Measurements from ENCODE around the gene ASIP. TPM values are rescaled to one million over a fixed set of nuclear protein-coding genes. Genes with fewer than 3 reads are reported as not detected.
"Not testable (repeated sequence)": the region's sequence is repeated elsewhere in the genome, so short reads cannot be mapped to it uniquely, and the experiment has no call there.

Gene ASIP
- total RNA-seq, 1 donor from 2014 or later: not detected

DNA sequence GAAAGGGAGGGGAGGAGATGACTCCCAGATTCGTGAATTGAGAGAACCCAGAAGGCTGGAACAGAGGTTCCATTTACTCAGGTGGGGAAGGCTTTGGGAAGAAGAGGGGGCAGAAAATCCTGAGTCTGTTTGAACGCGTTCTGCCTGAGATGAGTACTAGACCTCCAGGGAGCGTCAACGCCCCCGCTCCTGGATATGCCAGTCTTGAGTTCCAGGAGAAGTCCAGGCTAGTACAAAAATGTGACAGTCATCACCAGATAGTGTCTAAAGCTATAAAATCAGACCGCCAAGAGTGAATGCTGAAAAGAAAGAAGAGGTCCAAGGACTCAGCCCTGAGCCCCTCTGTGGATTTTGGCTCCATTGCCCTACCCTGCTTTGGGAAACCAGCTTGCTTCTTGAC lies 53.3 kb downstream of the ASIP start:
- H3K4me3 Mint-ChIP-seq (ENCODE audit: low read depth): no peak overlapping the region
- peaks cover 46% of the 10 kb centered on the region for H3K36me3 Mint-ChIP-seq (ENCODE audit: insufficient read depth)
- no peaks in the 10 kb centered on the region for H3K27me3 Mint-ChIP-seq
- no peak for TF ChIP-seq CTCF (IDR thresholded peaks at IDR 0.05; ENCODE audit: unreplicated experiment)
- no peak for DNase-seq (ENCODE audit: low spot score, unreplicated experiment)
- H3K4me1 Mint-ChIP-seq (ENCODE audit: low read depth): no peaks in the 10 kb centered on the region
- H3K9me3 Mint-ChIP-seq (ENCODE audit: low read depth): no peaks in the 10 kb centered on the region
- no peak overlapping the region for H3K27ac Mint-ChIP-seq

- H3K27me3 Mint-ChIP-seq: no peaks in the 10 kb centered on the region
- no peak for DNase-seq (ENCODE audit: low spot score, unreplicated experiment)
- H3K36me3 Mint-ChIP-seq (ENCODE audit: insufficient read depth): peaks cover 40% of the 10 kb centered on the region
Measured at GRCh38 chr20:34295284-34295683, 54.1 kb downstream of the ASIP start.

DNA sequence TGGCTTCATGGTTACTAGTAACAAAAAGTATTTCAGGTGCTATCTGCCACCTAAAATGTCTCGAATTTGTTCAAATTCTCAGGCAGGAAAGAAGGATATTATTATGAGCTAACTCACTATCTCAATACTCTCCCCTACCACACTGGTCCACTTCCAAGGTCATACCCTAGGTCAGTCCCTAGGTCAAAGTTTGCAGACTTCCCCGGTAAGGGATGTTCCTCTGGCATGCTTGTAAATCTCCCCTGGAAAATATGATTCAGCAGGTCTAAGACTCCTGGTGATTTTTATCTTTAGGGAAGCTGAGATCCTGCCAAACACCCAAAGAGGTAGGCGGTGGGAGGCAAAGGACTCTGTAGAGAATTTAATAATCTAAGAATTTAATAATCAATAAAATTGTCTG lies 55.2 kb downstream of the ASIP start:
- TF ChIP-seq CTCF (IDR thresholded peaks at IDR 0.05; ENCODE audit: unreplicated experiment): no peak
- no peak overlapping the region for H3K4me3 Mint-ChIP-seq (ENCODE audit: low read depth)
- H3K27me3 Mint-ChIP-seq: no peaks in the 10 kb centered on the region
- no peak overlapping the region for H3K27ac Mint-ChIP-seq
- H3K9me3 Mint-ChIP-seq (ENCODE audit: low read depth): no peaks in the 10 kb centered on the region
- DNase-seq (ENCODE audit: low spot score, unreplicated experiment): no peak
- H3K36me3 Mint-ChIP-seq (ENCODE audit: insufficient read depth): peaks cover 31% of the 10 kb centered on the region
- H3K4me1 Mint-ChIP-seq (ENCODE audit: low read depth): no peaks in the 10 kb centered on the region

More at GRCh38 chr20:34295284-34295683, 54.1 kb downstream of the ASIP start:
- no peak overlapping the region for H3K27ac Mint-ChIP-seq
- no peak for TF ChIP-seq CTCF (IDR thresholded peaks at IDR 0.05; ENCODE audit: unreplicated experiment)
- no peaks in the 10 kb centered on the region for H3K9me3 Mint-ChIP-seq (ENCODE audit: low read depth)
- no peak overlapping the region for H3K4me3 Mint-ChIP-seq (ENCODE audit: low read depth)
- H3K4me1 Mint-ChIP-seq (ENCODE audit: low read depth): no peaks in the 10 kb centered on the region

DNA sequence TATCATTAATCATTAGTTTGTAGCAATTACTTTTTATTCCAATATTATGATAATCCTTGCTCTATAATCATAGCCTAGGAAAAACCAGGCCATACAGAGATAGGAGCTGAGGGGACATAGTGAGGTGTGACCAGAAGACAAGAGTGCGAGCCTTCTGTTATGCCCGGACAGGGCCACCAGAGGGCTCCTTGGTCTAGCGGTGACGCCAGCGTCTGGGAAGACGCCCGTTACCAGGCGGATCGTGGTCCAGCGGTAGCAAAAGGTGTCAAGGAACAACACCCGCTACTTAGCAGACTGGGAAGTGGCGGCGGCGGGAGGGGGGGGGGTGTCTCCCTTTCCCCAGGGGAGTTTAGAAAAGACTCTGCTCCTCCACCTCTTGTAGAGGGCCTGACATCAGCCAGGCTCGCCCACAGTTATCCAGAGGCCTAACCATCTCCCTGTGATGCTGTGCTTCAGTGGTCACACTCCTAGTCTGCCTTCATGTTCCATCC lies 57.1 kb downstream of the ASIP start:
- DNase-seq (ENCODE audit: low spot score, unreplicated experiment); H3K4me1 Mint-ChIP-seq (ENCODE audit: low read depth); H3K27me3 Mint-ChIP-seq; H3K27ac Mint-ChIP-seq; H3K4me3 Mint-ChIP-seq (ENCODE audit: low read depth); H3K9me3 Mint-ChIP-seq (ENCODE audit: low read depth): not testable (repeated sequence)
- TF ChIP-seq CTCF (IDR thresholded peaks at IDR 0.05; ENCODE audit: unreplicated experiment): peak; percentile 45
- peaks cover 17% of the 10 kb centered on the region for H3K36me3 Mint-ChIP-seq (ENCODE audit: insufficient read depth)

DNA sequence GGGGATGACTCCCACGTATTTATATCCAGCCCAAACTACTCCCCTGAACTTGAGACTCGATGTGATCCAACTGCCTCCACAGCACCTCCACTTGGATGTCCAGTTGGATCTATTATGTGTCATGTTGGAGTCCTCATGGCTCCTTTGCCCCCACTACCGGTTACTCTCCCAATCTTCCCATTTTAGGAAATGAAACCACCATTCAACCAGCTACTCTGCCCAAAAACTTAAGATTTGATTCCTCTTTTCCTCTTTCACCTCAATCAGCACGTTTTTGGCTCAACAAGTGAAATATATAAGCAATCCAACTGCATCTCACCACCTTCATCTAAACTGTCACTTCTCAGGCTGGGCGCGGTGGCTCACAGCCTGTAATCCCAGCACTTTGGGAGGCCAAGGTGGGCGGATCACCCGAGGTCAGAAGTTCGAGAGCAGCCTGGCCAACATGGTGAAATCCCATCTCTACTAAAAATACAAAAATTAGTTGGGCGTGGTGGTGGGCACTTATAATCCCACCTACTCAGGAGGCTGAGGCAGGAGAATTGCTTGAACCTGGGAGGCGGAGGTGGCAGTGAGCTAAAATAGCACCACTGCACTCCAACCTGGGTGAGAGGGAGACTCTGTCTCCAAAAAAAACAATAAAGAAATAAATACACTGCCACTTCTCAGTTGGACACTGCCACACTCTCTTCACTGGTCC lies 58.5 kb downstream of the ASIP start:
- no peaks in the 10 kb centered on the region for H3K9me3 Mint-ChIP-seq (ENCODE audit: low read depth)
- H3K4me3 Mint-ChIP-seq (ENCODE audit: low read depth): no peak overlapping the region
- peaks cover 8% of the 10 kb centered on the region for H3K36me3 Mint-ChIP-seq (ENCODE audit: insufficient read depth)
- H3K27me3 Mint-ChIP-seq: no peaks in the 10 kb centered on the region
- no peak overlapping the region for H3K27ac Mint-ChIP-seq
- DNase-seq (ENCODE audit: low spot score, unreplicated experiment): no peak
- no peak for TF ChIP-seq CTCF (IDR thresholded peaks at IDR 0.05; ENCODE audit: unreplicated experiment)
- H3K4me1 Mint-ChIP-seq (ENCODE audit: low read depth): peaks cover 3% of the 10 kb centered on the region

Measured in progenitor cell of endocrine pancreas (in vitro differentiated cells).